ENCODE data around the gene CCP110.
A peak's percentile ranks its signal among the peaks of the same experiment; 100 is the strongest.

Gene CCP110

GRCh38 chr16:19555938-19556771, 32.4 kb downstream of the CCP110 start:
- peak; percentile 12 for DNase-seq (ENCODE audit: extremely low read depth, low read depth)
- peak; percentile 23 for TF ChIP-seq CTCF (IDR thresholded peaks at IDR 0.05; ENCODE audit: low read depth, low read length, missing control alignments)
- H3K4me3 ChIP-seq (replicated peaks; ENCODE audit: low read depth, low read length) = peak overlapping the region; percentile 77

GRCh38 chr16:19559242-19559910, 35.6 kb downstream of the CCP110 start:
- peak; percentile 57 for TF ChIP-seq CTCF (IDR thresholded peaks at IDR 0.05; ENCODE audit: low read depth, low read length, missing control alignments)
- peak; percentile 52 for DNase-seq (ENCODE audit: extremely low read depth, low read depth)
- no peak overlapping the region for H3K4me3 ChIP-seq (replicated peaks; ENCODE audit: low read depth, low read length)

GRCh38 chr16:19560078-19560477, 36.3 kb downstream of the CCP110 start:
- H3K4me3 ChIP-seq (replicated peaks; ENCODE audit: low read depth, low read length) = no peak overlapping the region
- TF ChIP-seq CTCF (IDR thresholded peaks at IDR 0.05; ENCODE audit: low read depth, low read length, missing control alignments) = no peak
- no peak for DNase-seq (ENCODE audit: extremely low read depth, low read depth)

GRCh38 chr16:19563377-19563776, 39.6 kb downstream of the CCP110 start:
- TF ChIP-seq CTCF (IDR thresholded peaks at IDR 0.05; ENCODE audit: low read depth, low read length, missing control alignments) = no peak
- no peak overlapping the region for H3K4me3 ChIP-seq (replicated peaks; ENCODE audit: low read depth, low read length)
- DNase-seq (ENCODE audit: extremely low read depth, low read depth) = no peak

- H3K4me3 ChIP-seq (replicated peaks; ENCODE audit: low read depth, low read length) = no peak overlapping the region
- DNase-seq (ENCODE audit: extremely low read depth, low read depth) = no peak
- no peak for TF ChIP-seq CTCF (IDR thresholded peaks at IDR 0.05; ENCODE audit: low read depth, low read length, missing control alignments)
Observed at GRCh38 chr16:19566362-19566761, 42.6 kb downstream of the CCP110 start.

GRCh38 chr16:19567560-19567959, 43.8 kb downstream of the CCP110 start:
- TF ChIP-seq CTCF (IDR thresholded peaks at IDR 0.05; ENCODE audit: low read depth, low read length, missing control alignments) = no peak
- DNase-seq (ENCODE audit: extremely low read depth, low read depth) = no peak
- H3K4me3 ChIP-seq (replicated peaks; ENCODE audit: low read depth, low read length) = no peak overlapping the region
